ENCODE measurements around the gene BICC1.
"Not testable (repeated sequence)": the region's sequence is repeated elsewhere in the genome, so short reads cannot be mapped to it uniquely, and the experiment has no call there.

BICC1 gene

GRCh38 chr10:58857251-58857805 lies 344.7 kb downstream of the BICC1 start:
- Histone ChIP-seq H3K36me3 (ENCODE audit: control insufficient read depth in 1 of 2, insufficient read depth in 2 of 2, low read length in 2 of 2) (no peaks in the 10 kb centered on the region), H3K27ac (ENCODE audit: low read length) (no peak overlapping the region), H3K9me3 (ENCODE audit: control insufficient read depth in 1 of 2, low read length in 2 of 2) (peaks cover 0 to 3% of the 10 kb centered on the region in 2 donors), H3K4me3 (ENCODE audit: low read depth in 1 of 2, low read length in 2 of 2) (no peak overlapping the region), H3K27me3 (ENCODE audit: low read depth, low read length) (no peaks in the 10 kb centered on the region), H3K4me1 (ENCODE audit: control insufficient read depth in 1 of 2, insufficient read depth in 2 of 2, low read length in 2 of 2) (no peaks in the 10 kb centered on the region)

- H3K4me1 ChIP-seq (ENCODE audit: control insufficient read depth in 1 of 2, insufficient read depth in 2 of 2, low read length in 2 of 2); H3K36me3 ChIP-seq (ENCODE audit: control insufficient read depth in 1 of 2, insufficient read depth in 2 of 2, low read length in 2 of 2); H3K4me3 ChIP-seq (ENCODE audit: low read depth in 1 of 2, low read length in 2 of 2); H3K27ac ChIP-seq (ENCODE audit: low read length); H3K27me3 ChIP-seq (ENCODE audit: low read depth, low read length); H3K9me3 ChIP-seq (ENCODE audit: control insufficient read depth in 1 of 2, low read length in 2 of 2): not testable (repeated sequence)
Observed at GRCh38 chr10:58858123-58858522, 345.5 kb downstream of the BICC1 start.

- Histone ChIP-seq H3K36me3 (ENCODE audit: control insufficient read depth in 1 of 2, insufficient read depth in 2 of 2, low read length in 2 of 2) (no peaks in the 10 kb centered on the region), H3K4me1 (ENCODE audit: control insufficient read depth in 1 of 2, insufficient read depth in 2 of 2, low read length in 2 of 2) (no peaks in the 10 kb centered on the region)
Observed at GRCh38 chr10:58859526-58859925, 346.9 kb downstream of the BICC1 start.

GRCh38 chr10:58867683-58868082 lies 355.0 kb downstream of the BICC1 start:
- H3K9me3 ChIP-seq (ENCODE audit: control insufficient read depth in 1 of 2, low read length in 2 of 2), result no peaks in the 10 kb centered on the region
- no peak overlapping the region for H3K4me3 ChIP-seq (ENCODE audit: low read depth in 1 of 2, low read length in 2 of 2)
- H3K36me3 ChIP-seq (ENCODE audit: control insufficient read depth in 1 of 2, insufficient read depth in 2 of 2, low read length in 2 of 2), result no peaks in the 10 kb centered on the region

More at GRCh38 chr10:58859526-58859925, 346.9 kb downstream of the BICC1 start:
- Histone ChIP-seq H3K4me3 (ENCODE audit: low read depth in 1 of 2, low read length in 2 of 2) (no peak overlapping the region), H3K27me3 (ENCODE audit: low read depth, low read length) (no peaks in the 10 kb centered on the region), H3K27ac (ENCODE audit: low read length) (no peak overlapping the region), H3K9me3 (ENCODE audit: control insufficient read depth in 1 of 2, low read length in 2 of 2) (peaks cover 0 to 3% of the 10 kb centered on the region in 2 donors)

GRCh38 chr10:58868736-58869435 lies 356.2 kb downstream of the BICC1 start:
- Histone ChIP-seq H3K27me3 (ENCODE audit: low read depth, low read length) (no peaks in the 10 kb centered on the region), H3K27ac (ENCODE audit: low read length) (no peak overlapping the region), H3K36me3 (ENCODE audit: control insufficient read depth in 1 of 2, insufficient read depth in 2 of 2, low read length in 2 of 2) (no peaks in the 10 kb centered on the region), H3K4me3 (ENCODE audit: low read depth in 1 of 2, low read length in 2 of 2) (no peak overlapping the region), H3K4me1 (ENCODE audit: control insufficient read depth in 1 of 2, insufficient read depth in 2 of 2, low read length in 2 of 2) (no peaks in the 10 kb centered on the region), H3K9me3 (ENCODE audit: control insufficient read depth in 1 of 2, low read length in 2 of 2) (no peaks in the 10 kb centered on the region)

More at GRCh38 chr10:58867683-58868082, 355.0 kb downstream of the BICC1 start:
- Histone ChIP-seq H3K27me3 (ENCODE audit: low read depth, low read length) (no peaks in the 10 kb centered on the region), H3K4me1 (ENCODE audit: control insufficient read depth in 1 of 2, insufficient read depth in 2 of 2, low read length in 2 of 2) (no peaks in the 10 kb centered on the region), H3K27ac (ENCODE audit: low read length) (no peak overlapping the region)

GRCh38 chr10:58870070-58870469 lies 357.4 kb downstream of the BICC1 start:
- no peaks in the 10 kb centered on the region for H3K9me3 ChIP-seq (ENCODE audit: control insufficient read depth in 1 of 2, low read length in 2 of 2)
- no peak overlapping the region for H3K27ac ChIP-seq (ENCODE audit: low read length)

GRCh38 chr10:58873161-58873560 lies 360.5 kb downstream of the BICC1 start:
- no peaks in the 10 kb centered on the region for H3K27me3 ChIP-seq (ENCODE audit: low read depth, low read length)
- H3K4me1 ChIP-seq (ENCODE audit: control insufficient read depth in 1 of 2, insufficient read depth in 2 of 2, low read length in 2 of 2), result no peaks in the 10 kb centered on the region
- no peaks in the 10 kb centered on the region for H3K9me3 ChIP-seq (ENCODE audit: control insufficient read depth in 1 of 2, low read length in 2 of 2)
- no peaks in the 10 kb centered on the region for H3K36me3 ChIP-seq (ENCODE audit: control insufficient read depth in 1 of 2, insufficient read depth in 2 of 2, low read length in 2 of 2)
- no peak overlapping the region for H3K27ac ChIP-seq (ENCODE audit: low read length)
- H3K4me3 ChIP-seq (ENCODE audit: low read depth in 1 of 2, low read length in 2 of 2), result no peak overlapping the region

More at GRCh38 chr10:58870070-58870469, 357.4 kb downstream of the BICC1 start:
- H3K4me1 ChIP-seq (ENCODE audit: control insufficient read depth in 1 of 2, insufficient read depth in 2 of 2, low read length in 2 of 2), result no peaks in the 10 kb centered on the region
- H3K36me3 ChIP-seq (ENCODE audit: control insufficient read depth in 1 of 2, insufficient read depth in 2 of 2, low read length in 2 of 2), result no peaks in the 10 kb centered on the region
- no peaks in the 10 kb centered on the region for H3K27me3 ChIP-seq (ENCODE audit: low read depth, low read length)
- no peak overlapping the region for H3K4me3 ChIP-seq (ENCODE audit: low read depth in 1 of 2, low read length in 2 of 2)

All from muscle layer of duodenum (tissue), 2 donors.